Osteoblast (primary cell): ENCODE results near the gene LSM4. TPM values are rescaled to one million over a fixed set of nuclear protein-coding genes. Genes with fewer than 3 reads are reported as not detected.

Experiments used
- DNase-seq: peaks from one replicate; pipeline ENCODE4 v3.0.0; 2011; ENCODE audit warnings: low spot score, mixed read lengths; ENCODE audit not compliant: insufficient read length; ENCODE audit errors: missing footprints
- H2AFZ ChIP-seq: 2 replicates; pipeline ENCODE4 v1.6.0; 2011; ENCODE audit warnings: mild to moderate bottlenecking, low read length
- H3K27ac ChIP-seq: 2 replicates; pipeline ENCODE4 v1.5.1; 2011; ENCODE audit warnings: mild to moderate bottlenecking, low read depth, low read length, moderate library complexity
- H3K27me3 ChIP-seq: 2 replicates; pipeline ENCODE4 v1.6.0; 2012; ENCODE audit warnings: mild to moderate bottlenecking, control low read depth, inconsistent platforms, low read length, moderate library complexity; ENCODE audit not compliant: insufficient read depth
- H3K36me3 ChIP-seq: 2 replicates; pipeline ENCODE4 v1.5.1; 2011; ENCODE audit warnings: mild to moderate bottlenecking, low read length, control low read depth, moderate library complexity; ENCODE audit not compliant: insufficient read depth
- H3K4me1 ChIP-seq: 2 replicates; pipeline ENCODE4 v1.5.1; 2011; ENCODE audit warnings: mild to moderate bottlenecking, low read length, control low read depth, moderate library complexity; ENCODE audit not compliant: insufficient read depth
- H3K4me2 ChIP-seq: 2 replicates; pipeline ENCODE4 v1.6.0; 2011; ENCODE audit warnings: mild to moderate bottlenecking, low read length; ENCODE audit not compliant: insufficient read depth
- H3K4me3 ChIP-seq: fragments of 200-600 bp; sonication (generic); 3 replicates; pipeline ENCODE4 v1.5.1; 2012; ENCODE audit warnings: mild to moderate bottlenecking, low read length, inconsistent platforms; ENCODE audit not compliant: insufficient read depth
- H3K79me2 ChIP-seq: 2 replicates; pipeline ENCODE4 v1.6.0; 2012; ENCODE audit warnings: mild to moderate bottlenecking, low read length, control low read depth, inconsistent platforms; ENCODE audit not compliant: insufficient read depth
- H3K9me3 ChIP-seq: 2 replicates; pipeline ENCODE4 v1.5.1; 2011; ENCODE audit warnings: low read depth, low read length, control low read depth
- H4K20me1 ChIP-seq: 2 replicates; pipeline ENCODE4 v1.6.0; 2012; ENCODE audit warnings: mild to moderate bottlenecking, low read length, control low read depth; ENCODE audit not compliant: insufficient read depth
- total RNA-seq: library from RNA; depleted of rRNA; stranded (reverse); fragments of >200 nt; gene quantifications from 2 replicates; pipeline ENCODE4 v1.2.3, GENCODE V29; 2012
- TF ChIP-seq, protein P1 (sequence below): IDR thresholded peaks from 2 replicates; pipeline ENCODE4 v1.5.1; 2011; ENCODE audit warnings: mild to moderate bottlenecking, low read depth, low read length, moderate library complexity; ENCODE audit errors: extremely low read depth

Gene LSM4
- total RNA-seq, 1 donor = 74.6 TPM

DNA sequence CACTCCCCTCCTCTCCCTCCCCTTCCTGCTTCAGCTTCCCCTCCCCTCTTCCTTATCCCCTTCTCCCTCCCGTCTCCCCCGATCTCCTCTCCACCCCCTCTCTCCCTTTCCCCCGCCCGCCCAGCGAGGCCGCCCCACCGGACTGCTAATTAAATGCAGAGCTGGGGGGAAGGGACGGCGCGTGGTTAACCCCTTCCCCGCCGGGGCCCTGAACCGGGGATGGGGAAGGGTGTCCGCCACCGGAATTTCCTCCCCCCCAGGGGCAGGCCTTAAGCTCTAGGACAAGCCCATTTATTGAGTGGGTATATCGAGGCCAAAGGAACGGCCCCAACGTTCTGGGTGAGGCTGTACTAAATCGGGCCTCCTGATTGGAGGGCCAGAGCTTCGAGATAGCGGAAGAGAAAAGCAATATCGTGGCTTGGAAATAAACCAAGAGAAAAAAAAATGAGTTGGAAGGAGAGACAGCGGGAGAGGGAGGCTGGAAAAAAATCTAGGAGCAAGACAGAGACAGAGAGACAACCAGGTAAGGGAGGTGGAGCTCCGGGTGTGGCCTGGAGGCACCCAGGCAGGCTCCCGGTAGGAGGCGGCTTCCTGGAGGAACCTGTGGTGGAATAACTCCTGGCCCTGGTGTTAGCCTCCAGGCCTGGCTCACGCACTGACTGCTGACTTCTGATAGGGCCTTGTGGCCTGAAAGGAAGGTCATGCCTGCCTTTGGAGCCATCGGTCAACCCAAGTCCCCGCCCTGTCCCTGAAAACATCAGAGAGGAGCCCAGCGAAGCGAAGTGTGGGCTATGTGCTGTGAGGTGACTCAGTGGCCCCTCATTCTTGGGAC, 29.9 kb downstream of the LSM4 start:
- Histone ChIP-seq H3K9me3 (no peaks in the 10 kb centered on the region), H2AFZ (peak overlapping the region; percentile 63), H3K27ac (peak overlapping the region; percentile 94), H3K4me1 (peaks cover 21% of the 10 kb centered on the region), H3K27me3 (no peaks in the 10 kb centered on the region), H4K20me1 (no peaks in the 10 kb centered on the region), H3K4me2 (peak overlapping the region; percentile 98), H3K79me2 (no peaks in the 10 kb centered on the region), H3K4me3 (peak overlapping the region; percentile 83), H3K36me3 (no peaks in the 10 kb centered on the region)
- TF ChIP-seq, protein P1, sequence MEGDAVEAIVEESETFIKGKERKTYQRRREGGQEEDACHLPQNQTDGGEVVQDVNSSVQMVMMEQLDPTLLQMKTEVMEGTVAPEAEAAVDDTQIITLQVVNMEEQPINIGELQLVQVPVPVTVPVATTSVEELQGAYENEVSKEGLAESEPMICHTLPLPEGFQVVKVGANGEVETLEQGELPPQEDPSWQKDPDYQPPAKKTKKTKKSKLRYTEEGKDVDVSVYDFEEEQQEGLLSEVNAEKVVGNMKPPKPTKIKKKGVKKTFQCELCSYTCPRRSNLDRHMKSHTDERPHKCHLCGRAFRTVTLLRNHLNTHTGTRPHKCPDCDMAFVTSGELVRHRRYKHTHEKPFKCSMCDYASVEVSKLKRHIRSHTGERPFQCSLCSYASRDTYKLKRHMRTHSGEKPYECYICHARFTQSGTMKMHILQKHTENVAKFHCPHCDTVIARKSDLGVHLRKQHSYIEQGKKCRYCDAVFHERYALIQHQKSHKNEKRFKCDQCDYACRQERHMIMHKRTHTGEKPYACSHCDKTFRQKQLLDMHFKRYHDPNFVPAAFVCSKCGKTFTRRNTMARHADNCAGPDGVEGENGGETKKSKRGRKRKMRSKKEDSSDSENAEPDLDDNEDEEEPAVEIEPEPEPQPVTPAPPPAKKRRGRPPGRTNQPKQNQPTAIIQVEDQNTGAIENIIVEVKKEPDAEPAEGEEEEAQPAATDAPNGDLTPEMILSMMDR = no peak
- peak; percentile 95 for DNase-seq

DNA sequence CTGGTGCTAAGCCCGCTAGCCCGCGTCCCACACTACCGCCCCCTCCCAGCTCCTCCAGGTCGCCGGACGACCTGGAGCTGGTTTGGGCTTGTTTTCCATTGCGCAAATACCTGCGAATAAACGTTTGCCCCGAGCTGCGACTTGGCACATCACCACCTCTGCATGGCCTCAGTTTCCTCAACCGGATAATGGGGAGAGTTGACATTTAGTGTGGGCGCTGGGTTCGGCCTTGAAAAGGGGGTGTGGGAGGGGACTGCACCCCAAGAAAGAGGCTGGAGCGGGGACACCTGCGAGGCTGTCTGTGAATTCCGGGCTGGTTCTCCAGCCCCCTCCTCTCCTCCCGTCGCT, 30.4 kb downstream of the LSM4 start:
- H3K36me3 ChIP-seq = no peaks in the 10 kb centered on the region
- H3K27me3 ChIP-seq = no peaks in the 10 kb centered on the region
- peak overlapping the region; percentile 83 for H3K4me3 ChIP-seq
- peaks cover 21% of the 10 kb centered on the region for H3K4me1 ChIP-seq
- peak overlapping the region; percentile 94 for H3K27ac ChIP-seq
- TF ChIP-seq, protein P1 = no peak
- no peaks in the 10 kb centered on the region for H4K20me1 ChIP-seq
- H3K79me2 ChIP-seq = no peaks in the 10 kb centered on the region
- H3K9me3 ChIP-seq = no peaks in the 10 kb centered on the region
- H2AFZ ChIP-seq = peak overlapping the region; percentile 41
- H3K4me2 ChIP-seq = peak overlapping the region; percentile 98
- no peak for DNase-seq

DNA sequence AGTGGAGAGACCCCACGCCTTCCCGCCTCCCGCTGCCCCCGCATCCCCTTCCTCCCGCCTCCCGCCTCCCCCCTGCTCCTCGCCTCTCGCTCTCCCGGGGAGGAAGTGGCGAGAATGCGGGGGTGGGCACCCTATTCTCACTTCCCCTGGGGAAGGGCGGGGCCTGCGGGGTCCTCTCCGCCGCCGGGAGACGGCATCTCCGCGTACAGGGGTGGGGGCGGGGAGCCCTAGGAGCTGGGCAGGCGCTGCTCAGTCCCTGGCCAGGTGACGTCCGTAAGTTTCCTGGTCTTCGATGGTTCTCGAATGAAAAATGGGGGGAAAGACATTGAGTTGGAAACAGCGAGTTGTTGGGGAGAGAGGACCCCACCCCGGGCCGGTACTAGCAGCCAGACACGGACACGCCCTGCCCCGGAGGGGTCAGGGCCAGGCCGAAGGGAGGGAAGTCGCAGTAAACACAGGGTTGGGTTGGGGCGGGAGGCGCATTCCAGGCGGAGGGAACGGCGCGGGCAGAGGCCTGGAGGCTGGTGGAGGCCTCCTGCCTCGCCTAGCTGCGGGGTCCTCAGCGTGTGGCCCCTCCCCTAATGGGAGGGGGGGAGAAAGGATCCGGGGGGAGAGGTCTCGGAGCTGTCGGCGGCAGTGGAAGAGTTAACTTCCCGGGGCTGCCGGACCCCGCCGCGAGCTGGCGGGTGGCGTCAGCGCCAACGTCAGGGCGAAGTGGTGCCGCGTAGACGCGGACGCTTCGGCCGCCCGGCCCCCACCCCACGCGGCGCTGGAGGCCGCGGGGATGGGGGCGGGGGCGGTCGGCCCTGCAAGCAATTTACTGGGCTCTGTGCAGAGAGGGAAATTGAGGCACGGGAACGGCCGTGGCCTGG, 31.1 kb downstream of the LSM4 start:
- Histone ChIP-seq H4K20me1 (no peaks in the 10 kb centered on the region), H3K4me2 (peak overlapping the region; percentile 98), H2AFZ (peak overlapping the region; percentile 65), H3K79me2 (no peaks in the 10 kb centered on the region), H3K27me3 (no peaks in the 10 kb centered on the region), H3K4me1 (peaks cover 21% of the 10 kb centered on the region), H3K9me3 (no peaks in the 10 kb centered on the region), H3K36me3 (no peaks in the 10 kb centered on the region), H3K4me3 (peak overlapping the region; percentile 83), H3K27ac (peak overlapping the region; percentile 94)
- peak; percentile 96 for DNase-seq
- TF ChIP-seq, protein P1 = no peak
